Measurements from ENCODE around the gene PADI2. TPM values are rescaled to one million over a fixed set of nuclear protein-coding genes. Genes with fewer than 3 reads are reported as not detected.

Gene PADI2
- total and polyA plus RNA-seq, 2 donors (not counting 1 experiment from before 2014, with no cell fraction given): 0.25 to 14.2 TPM

DNA sequence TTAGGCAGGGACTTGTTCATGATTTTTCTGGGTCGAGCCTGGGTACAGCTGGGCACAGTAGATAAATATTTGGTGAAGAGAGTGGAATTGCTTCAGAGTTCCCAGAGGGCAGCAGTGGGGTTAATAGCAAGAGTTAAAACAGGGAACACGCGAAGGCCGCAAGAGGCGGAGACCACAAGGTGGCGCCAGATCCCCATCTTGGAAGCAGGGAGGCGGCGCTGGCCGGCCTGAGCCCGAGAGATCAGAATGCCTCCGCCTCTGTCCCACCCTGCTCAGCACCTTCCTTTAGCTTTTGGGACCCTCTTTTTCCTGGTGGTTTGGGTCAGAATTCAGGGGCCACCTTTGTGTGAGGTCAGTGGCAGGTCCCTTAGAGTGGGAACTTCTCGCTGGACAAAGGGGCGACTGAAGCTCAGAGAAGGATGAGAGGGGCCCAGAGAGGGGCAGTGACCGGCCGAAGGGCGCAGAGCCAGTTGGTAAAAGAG, 6.5 kb upstream of the PADI2 start:
- 28% methylated on average over 16 of the region's 16 CpGs for WGBS (ENCODE audit: insufficient coverage)
- no peak overlapping the region for H3K9ac ChIP-seq (ENCODE audit: low read length)
- H3K27ac ChIP-seq (ENCODE audit: low read length in 2 of 2): no peak overlapping the region
- H3K4me1 Mint-ChIP-seq: peaks cover 23% of the 10 kb centered on the region
- H3K4me3 ChIP-seq (ENCODE audit: control extremely low read depth in 1 of 5, extremely low read depth in 1 of 5, insufficient read depth in 1 of 5, low read depth in 2 of 5, low read length in 4 of 5): no peak overlapping the region
- no peak overlapping the region for H2AFZ ChIP-seq (ENCODE audit: insufficient read depth, low read depth, low read length, poor library complexity, severe bottlenecking)
- TF ChIP-seq CTCF (IDR thresholded peaks at IDR 0.05): peak; percentile 97
- no peak for TF ChIP-seq EZH2 (IDR thresholded peaks at IDR 0.05; ENCODE audit: borderline replicate concordance, insufficient read depth, low read depth, low read length, poor library complexity, severe bottlenecking)
- ATAC-seq (ENCODE audit: low read depth) (peak; percentile 79), DNase-seq (peak; percentile 85)
- no peaks in the 10 kb centered on the region for H3K9me3 Mint-ChIP-seq (ENCODE audit: insufficient read depth)
- H3K36me3 ChIP-seq (replicated peaks in 1 of 2; ENCODE audit: control extremely low read depth in 1 of 2, control insufficient read depth in 1 of 2, extremely low read depth in 1 of 2, insufficient read depth in 2 of 2, low read length in 1 of 2): no peaks in the 10 kb centered on the region
- peaks cover 0 to 8% (median 0%) of the 10 kb centered on the region in 4 experiments for H3K27me3 ChIP-seq (replicated peaks in 1 of 4; ENCODE audit: control extremely low read depth in 1 of 4, control insufficient read depth in 3 of 4, insufficient read depth in 4 of 4, low read length in 3 of 4)
- ChIA-PET CTCF (interaction anchor here (0.6 to 10.2 kb wide), 16 partner anchors 12 to 352 kb away, joined by 3 to 373 read pairs (median 5); no protein-coding TSS in a partner anchor), POLR2A (interaction anchor here (1.1 kb wide), 1 partner anchor 112 kb away, joined by 9 read pairs; no protein-coding TSS in a partner anchor)
- intact Hi-C loops (cut with micrococcal nuclease): loop anchor here (1.0 to 2.0 kb wide), 2 partner anchors 112 to 281 kb away; no protein-coding TSS in a partner anchor
- no peaks in the 10 kb centered on the region for H3K79me2 ChIP-seq (ENCODE audit: control insufficient read depth, insufficient read depth, low read length)
- H3K9me3 ChIP-seq (ENCODE audit: control extremely low read depth in 1 of 3, control insufficient read depth in 2 of 3, insufficient read depth in 1 of 3, low read length in 2 of 3): no peaks in the 10 kb centered on the region
- peaks cover 4 to 13% of the 10 kb centered on the region in 2 donors for H3K4me1 ChIP-seq (ENCODE audit: control insufficient read depth in 2 of 2, insufficient read depth in 2 of 2, low read length in 2 of 2)
- H3K4me2 ChIP-seq (replicated peaks; ENCODE audit: low read depth, low read length, poor library complexity, severe bottlenecking): peak overlapping the region; percentile 45
- H3K4me3 Mint-ChIP-seq: no peak overlapping the region
- H3K27ac Mint-ChIP-seq: peak overlapping the region; percentile 37
- H3K27me3 Mint-ChIP-seq: peaks cover 3% of the 10 kb centered on the region
- no peaks in the 10 kb centered on the region for H4K20me1 ChIP-seq (ENCODE audit: control insufficient read depth, insufficient read depth, low read length, poor library complexity, severe bottlenecking)

Measured in B cell (primary cell).